ENCODE results near the gene FOXN3.

FOXN3 gene

DNA sequence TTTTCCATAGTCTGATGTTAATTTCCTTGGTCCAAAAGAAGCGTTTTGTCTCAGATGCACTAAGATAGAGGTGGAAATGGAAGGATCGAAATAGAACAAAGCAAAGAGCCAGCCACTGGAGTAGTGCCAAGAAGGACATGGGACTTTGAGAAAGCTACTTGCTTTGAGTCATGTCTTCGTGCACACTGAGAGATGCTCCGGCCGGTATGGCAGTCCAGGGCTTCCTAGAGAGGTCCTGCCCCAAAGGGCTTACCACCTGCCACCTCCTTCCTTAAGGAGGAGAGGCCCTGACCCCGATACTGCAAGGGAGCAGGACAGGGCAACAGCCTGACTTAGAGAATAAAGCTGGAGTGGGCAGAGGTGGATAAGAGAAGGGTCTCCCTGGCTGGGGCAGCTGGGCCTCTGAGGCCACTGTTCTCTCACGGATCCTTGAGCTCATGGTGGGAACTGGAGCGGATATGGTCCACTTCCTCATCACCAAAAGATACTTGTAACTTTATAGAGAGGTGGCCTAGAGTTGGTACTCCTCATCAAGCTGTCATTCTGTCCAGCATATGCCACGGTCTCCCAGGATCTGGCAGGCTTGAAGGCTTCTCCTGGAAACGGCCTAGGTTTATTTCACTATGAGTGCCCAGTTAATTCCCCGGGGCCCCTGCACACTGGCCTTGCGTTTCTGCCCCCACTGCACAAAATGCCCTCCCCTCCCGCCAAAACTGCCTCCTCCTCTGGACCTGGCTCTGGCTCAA is 57.4 kb downstream of the FOXN3 start:
- no peak for DNase-seq (ENCODE audit: low spot score)

DNA sequence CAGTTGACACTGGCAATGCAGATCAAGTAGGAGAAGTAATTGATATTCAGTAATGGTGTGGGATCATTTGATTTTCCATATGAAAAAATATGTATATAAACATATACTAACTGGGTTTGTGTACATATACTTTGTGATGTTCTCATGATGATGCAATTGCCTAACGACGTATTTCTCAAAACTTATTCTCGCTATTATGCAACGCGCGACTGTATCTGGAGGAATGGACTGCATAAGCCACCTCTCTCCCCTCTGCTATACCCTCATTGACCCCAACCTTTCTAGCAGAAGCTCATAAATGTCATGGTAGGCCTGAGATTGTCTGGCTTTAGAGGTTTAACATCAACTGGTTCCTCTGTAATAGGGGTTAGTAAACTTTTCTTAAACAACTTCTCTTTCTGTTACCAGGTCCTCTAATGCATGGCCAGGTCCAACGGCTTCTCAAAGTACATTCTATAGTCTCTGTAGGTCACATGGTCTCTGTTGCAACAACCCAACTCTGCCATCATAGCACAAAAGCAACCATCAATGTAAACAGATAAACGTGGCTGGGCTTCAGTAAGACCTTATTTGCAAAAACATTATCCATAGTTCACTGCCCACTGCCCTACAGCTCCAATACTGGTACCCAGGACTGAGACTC is 59.3 kb downstream of the FOXN3 start:
- DNase-seq (ENCODE audit: low spot score), result no peak

DNA sequence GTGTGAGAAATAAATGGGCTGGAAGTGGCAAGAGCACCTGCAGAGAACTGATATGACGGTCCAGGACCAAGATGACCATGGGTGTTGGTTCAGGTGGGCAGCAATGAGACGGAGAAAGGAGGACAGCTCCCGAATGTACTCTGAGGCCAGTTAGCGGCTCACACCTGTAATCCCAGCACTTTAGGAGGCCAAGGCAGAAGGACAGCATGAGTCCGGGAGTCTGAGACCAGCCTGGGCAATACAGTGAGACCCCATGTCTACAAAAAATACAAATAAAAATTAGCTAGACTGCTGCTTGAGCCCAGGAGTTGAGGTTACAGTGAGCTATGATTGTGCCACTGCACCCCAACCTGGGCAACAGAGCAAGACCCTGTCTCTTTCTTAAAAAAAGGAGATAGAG is 60.1 kb downstream of the FOXN3 start:
- DNase-seq (ENCODE audit: low spot score), result no peak

DNA sequence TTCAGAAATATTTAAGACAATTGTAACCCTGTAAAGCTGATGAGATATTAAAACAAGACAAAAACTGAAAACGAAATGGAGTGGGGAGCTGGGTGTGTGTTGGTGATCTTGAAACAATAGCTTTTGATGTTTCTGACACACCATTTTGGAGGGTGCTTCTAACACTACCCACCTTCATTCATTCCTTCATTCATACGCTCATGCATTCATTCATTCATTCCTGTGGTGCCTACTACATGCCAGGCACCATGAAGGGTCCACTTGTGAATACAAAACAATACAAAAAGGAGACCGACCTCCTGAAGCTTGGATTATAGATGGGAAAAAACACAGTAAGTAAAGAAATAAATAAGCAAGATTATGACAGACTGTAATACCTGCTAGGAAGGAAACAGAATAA is 60.5 kb downstream of the FOXN3 start:
- DNase-seq (ENCODE audit: low spot score), result no peak

DNA sequence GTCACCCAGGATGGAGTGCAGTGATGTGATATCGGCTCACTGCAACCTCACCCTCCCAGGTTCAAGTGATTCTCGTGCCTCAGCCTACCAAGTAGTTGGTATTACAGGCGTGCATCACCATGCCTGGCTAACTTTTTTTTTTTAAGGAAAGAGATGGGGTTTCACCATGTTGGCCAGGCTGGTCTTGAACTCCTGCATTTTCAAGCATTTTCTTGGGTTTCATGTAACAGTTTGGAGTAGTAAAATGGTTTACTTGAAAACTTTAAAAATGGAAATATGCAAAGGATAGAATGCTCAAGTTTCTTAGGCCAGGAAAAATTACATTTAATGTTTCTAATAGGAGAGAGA is 63.3 kb downstream of the FOXN3 start:
- no peak for DNase-seq (ENCODE audit: low spot score)

DNA sequence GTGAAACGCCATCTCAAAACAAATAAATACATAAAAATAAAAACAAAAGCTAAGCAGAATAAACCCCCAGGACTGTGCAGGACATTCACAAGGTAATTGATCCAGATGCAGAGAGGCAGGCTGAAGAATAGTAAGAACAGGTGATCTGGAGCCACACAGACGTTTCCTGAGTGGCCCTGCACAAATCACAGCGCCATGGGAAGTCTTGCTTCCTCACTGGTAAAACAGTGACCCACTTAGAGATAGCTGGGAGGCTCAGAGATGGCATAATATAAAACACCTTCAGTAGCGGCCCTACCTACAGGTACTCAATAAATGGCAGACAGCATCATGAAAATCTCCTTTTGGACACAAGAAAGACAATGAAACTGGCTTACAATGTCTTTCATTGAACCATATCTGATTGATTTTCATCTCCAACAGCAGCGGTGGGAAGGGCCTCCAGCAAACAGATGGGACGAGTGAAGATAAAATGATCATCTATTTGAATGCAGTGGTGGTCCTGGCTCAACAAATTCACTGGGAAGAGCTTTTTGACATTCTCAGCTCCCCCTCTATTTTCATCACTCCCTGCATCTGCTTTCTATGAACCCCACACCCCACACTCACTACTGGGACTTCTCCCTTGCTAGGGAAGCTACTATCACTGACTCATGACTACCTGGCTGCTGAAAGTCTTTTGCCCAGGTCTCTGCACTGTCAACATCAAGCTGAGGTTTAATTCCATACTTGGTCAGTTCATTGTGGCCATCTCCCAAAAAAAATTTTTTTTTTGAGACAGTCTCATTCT is 63.9 kb downstream of the FOXN3 start:
- DNase-seq (ENCODE audit: low spot score), result no peak

DNA sequence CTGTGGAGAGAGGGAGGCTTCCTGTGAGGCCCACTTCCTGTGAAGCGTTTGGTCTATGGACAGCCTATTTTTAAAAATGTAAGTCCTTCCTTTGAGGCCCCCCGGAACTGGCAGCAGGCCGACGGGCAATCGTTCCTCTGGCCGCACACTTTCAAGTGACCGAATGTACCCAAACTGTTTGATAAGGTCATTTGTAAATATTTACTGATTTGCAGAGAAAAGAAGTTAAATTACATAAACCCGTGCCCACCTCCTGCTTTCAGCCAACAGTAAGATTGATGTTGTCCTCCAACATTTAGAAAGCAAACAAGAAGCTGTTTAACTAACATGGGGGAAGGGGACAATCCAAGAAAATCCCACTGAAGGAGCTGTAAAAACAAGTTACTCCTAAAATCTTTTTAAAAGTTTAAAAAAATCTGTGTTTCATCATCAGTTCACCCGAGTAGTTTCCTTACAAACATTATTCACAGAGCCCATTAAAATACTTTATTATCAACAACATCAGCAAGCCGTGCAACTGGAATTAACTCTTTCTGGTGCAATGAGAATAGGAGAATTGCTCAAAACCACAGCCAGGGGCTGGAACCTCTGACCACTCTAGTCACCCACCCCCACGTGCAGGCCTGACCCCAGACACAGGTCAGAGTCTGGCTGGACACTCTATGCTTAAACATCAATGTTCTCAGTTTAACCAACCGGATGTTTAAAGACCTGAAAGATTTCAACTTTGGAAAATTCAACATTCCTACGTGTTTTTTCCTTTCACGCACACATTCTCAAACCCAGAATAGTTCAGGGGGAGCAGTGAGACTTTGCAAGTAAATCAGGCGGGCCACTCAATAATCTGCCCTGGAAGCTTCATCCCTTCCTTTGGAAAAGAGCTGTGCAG is 65.3 kb downstream of the FOXN3 start:
- DNase-seq (ENCODE audit: low spot score), result peak; percentile 66

DNA sequence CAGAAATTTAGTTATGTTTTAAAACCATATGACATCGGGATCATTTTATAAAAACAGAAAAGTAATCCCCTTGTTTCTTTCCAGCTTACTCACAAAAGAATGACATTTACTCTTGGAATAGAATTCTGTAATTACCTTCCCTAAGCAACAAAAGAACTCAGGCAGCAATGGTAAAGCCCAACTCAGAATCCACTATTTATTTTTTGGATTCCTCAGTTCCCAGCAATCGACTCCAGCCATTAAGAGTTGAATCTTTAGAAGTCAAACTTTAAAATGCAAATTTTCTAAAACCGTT is 65.9 kb downstream of the FOXN3 start:
- DNase-seq (ENCODE audit: low spot score), result no peak

DNA sequence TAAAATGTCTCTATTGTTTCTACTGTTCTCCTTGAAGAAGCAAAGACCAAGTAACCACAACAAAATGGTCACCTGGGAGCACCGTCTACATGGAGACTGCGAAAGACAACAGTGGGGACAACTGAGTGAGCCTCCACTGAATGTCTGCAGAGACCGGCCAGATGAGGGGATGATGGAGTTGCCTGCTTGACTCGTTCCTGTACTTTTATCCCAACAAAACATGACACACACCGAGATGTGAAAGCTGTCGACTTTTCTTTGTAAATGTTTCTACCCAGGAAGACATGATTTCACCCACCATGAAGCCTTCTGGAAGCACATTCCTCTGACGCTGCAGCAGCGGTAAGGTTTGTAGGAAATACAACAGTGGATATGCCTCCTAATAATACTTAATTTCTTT is 66.9 kb downstream of the FOXN3 start:
- DNase-seq (ENCODE audit: low spot score), result no peak

DNA sequence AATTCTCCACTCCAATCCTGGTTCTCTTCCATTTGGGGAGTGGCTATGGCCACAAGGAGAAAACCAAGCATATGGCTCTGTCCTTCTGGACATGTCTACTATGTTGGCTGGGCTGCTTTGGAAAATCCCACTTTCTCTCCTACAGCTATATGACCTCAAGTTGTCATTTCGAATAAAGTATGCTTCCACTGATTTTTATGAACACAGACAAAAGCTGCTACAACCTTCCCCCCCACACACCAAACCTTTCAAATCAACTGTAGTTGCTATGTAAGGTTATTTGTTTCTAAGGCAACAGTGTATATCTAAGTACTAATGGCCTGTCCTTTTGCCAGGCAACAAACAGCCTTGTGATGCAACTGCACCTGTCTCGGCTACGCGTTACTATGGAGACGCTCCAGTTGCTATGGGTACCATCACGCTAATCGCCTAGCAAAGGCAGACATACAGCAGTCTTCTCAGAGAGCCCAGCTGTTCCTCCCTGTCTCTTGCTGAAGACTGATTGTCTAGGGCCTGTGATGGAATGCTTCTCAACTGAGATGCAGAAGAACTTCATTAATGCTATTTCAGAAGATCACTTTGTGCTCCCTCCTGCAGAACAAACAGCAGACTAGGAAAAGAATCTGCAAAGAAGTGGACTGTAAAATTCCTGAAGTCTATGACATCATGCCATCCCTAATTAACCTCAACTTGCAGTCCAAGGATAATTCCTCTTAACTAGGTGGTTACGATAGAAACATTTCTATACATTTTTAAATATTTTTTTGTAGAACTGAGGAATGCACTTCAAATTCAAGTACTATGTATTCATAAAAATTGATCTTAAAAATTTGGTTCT is 67.6 kb downstream of the FOXN3 start:
- no peak for DNase-seq (ENCODE audit: low spot score)

DNA sequence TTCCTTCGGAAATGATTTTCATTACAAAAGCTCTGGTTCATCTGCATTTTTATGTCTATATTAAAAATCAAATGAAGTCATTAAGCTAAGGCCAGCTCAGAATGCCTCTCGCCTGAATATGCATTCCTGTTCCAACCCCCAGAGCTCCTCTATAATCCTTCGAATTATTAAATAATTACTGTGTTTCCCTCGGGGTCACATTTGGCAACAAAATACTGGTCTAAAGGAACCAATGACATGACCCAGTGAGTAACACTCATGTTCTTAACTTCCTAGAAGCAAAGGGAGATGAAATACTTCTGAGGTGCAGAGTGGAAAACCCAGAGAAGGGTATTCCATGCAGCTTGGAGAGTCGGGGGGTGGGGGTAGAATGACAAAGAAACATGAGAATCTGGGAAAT is 68.3 kb downstream of the FOXN3 start:
- no peak for DNase-seq (ENCODE audit: low spot score)

DNA sequence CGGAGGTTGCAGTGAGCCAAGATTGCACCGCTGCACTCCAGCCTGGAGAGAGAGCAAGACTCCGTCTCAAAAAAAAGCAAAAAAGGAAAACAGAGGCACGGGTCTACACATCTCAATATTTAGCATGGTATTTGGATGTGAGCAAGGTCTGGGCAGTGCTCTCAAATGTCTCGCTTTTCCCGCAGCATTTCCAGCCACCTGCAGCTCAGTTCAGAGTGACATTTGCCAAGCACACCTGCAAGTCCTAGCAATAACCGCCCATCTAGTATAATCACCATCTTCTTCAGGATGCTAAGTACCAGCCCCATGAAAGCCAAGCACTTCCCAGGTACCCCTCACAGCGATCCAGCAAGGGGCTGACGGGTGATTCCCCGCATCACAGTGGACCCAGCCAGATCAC is 69.1 kb downstream of the FOXN3 start:
- no peak for DNase-seq (ENCODE audit: low spot score)

DNA sequence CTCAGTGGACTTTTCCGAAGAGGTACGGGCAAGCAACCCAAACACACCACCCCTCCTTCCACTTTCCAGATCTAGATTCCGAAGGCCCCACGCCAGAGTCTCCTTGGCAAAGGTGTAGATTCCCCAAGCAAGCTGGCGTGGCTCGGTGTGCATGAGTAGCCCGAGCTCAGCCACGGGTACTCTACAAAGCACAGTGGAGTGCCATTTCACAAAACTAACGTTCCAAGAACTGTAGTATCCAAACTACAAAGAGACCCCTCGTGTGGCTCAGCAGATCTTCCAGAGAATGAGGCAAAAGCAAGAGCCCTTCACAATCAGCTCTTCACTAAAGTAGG is 72.1 kb downstream of the FOXN3 start:
- DNase-seq (ENCODE audit: low spot score), result no peak

DNA sequence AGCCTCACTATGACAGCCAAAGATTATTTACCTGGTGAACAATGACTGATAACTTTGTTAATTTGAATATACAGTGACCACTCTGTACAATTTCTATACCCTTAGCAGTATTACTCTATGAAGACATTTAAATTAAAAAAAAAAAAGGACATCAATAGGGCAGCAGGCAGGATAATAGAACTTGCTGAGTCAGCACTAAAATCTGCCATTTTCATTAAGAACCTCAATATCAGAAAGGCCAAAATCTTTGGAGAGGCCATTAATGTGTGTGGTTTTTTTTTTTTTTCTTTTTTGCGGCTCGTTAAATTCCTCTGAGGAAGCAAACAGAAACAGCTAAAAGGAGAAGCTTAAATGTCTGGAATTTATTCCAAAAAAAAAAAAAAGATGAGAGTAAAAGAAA is 73.7 kb downstream of the FOXN3 start:
- no peak for DNase-seq (ENCODE audit: low spot score)

DNA sequence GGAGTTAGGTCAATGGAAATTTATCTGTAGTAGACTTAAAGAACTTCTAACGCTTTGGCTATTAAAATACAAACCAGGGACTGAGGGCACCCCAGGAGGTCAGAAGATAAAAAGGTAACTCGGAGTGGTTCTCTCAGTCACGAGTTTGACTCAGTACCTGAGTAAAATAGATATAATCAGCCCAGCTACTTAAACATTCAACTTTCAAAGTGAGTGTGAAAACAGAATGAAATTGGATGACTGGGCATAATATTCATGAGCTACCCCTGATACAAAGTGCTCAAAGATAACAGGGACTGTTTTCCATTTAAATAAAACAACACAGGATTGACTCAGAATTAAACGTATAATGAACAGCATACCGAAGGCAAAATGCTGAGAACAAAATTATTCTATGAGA is 75.0 kb downstream of the FOXN3 start:
- no peak for DNase-seq (ENCODE audit: low spot score)

DNA sequence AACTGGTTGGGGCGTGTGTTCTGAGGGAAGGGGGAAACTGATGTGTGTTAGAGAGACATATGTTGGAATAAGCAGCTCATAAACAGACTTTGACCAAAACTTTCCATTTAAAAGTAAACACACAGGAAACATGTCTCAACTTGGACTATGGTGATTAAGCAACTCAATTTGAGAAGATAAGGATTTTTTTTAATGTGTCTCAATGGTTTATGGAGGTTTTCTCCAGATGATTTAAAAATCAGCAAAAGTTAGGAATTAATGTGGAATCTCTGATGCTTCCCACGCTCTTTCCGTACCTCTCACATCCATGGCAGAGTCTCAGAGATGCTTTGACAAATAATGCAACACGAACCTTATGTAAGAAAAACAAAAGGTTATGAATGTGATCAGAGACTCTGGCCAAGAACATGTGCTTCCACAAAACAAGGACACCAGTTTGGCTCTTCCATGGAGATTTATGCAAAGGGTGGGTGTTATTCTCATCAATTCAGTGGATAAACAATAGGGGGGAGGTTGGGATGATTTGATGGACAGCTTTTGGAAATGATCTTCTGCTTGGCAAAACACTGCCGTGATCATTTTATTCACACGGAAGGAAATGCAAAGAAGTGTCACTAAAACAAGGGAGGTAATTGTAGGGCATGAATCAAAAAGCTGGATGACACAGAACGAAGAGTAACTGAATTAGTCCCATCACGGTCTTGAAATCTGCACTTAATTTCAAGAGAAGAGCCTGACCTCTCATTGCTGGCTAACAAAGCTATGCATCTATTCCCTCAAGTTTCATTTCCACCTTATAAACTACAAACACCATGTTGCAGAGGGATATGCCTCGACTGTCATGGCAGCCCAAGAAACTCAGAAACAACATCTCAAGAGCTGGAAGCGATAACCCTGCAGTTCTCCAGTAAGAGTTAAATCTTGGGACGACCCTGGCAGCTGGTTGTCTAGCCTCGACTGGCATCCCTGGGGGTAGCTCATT is 76.5 kb downstream of the FOXN3 start:
- DNase-seq (ENCODE audit: low spot score), result no peak

DNA sequence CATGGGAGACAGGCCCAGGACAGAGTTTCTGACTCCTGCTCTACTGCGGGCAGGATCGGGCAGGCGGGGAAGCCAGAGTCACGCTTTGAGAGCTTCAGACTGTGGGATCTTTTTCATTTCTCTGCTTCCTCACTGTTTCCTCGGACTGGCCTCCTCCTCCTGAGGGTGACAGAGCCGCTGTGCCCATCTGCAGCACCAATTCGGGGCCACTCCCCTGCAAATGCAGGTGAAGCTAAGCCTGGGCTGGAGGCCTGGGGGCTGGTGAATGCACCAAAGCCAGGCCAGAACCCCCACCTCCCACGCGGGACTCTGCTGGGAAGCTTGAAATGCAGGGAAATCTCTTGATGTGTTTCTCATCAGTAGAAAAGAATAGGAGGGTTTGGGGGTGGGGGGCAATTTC is 77.5 kb downstream of the FOXN3 start:
- DNase-seq (ENCODE audit: low spot score), result no peak

DNA sequence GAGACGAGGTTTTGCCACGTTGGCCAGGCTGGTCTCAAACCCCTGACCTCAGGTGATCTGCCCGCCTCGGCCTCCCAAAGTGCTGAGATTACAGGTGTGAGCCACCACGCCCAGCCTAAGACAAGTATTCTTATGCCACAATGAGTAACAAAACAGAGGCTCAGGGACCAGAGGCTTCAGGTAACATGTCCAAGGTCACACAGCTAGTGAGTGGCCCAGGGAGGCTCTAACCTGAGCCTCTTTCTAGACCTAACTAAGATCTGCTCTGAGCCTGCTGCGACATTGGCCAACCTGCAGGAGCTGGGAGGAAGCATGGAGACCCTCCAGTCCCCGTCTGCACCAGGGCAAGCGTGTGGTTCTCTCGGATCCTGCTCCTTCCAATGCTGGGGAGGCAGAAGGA is 77.9 kb downstream of the FOXN3 start:
- no peak for DNase-seq (ENCODE audit: low spot score)

DNA sequence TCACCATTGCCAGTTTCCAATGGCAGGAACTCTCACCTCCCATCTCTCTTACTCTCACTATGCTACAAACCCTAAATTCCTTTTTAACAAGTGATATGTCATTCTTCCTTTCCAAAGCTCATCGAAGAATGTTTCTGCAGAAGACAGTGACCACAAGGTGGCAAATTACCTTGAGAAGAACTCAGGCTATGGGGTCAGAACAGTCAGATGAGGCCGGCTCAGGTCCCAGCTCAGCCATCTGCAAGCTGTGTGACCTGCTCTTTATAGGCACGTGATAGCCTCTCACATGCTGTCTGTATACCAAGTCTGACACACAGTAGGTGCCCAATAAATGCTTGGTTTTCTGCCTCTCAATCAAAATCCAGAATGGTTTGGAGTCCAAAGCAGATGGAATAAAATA is 80.7 kb downstream of the FOXN3 start:
- DNase-seq (ENCODE audit: low spot score), result no peak

DNA sequence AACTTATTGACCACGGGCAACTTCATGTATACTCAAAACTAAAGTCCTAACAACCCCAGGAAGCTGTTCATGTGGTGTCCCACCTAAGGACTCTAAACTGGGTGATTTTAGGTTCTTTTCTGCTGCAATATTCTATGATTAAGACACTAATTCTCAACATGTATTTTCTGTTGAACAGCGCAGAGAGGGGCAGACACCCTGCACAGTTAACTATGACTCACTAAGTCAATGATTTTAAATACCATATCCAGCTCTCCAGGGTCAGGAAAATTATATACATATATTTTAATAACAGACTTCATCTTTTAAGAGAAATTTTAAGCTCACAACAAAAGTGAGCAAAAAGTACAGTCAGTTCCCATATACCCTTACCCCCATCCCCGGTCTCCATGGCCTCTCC is 85.0 kb downstream of the FOXN3 start:
- no peak for DNase-seq (ENCODE audit: low spot score)

DNA sequence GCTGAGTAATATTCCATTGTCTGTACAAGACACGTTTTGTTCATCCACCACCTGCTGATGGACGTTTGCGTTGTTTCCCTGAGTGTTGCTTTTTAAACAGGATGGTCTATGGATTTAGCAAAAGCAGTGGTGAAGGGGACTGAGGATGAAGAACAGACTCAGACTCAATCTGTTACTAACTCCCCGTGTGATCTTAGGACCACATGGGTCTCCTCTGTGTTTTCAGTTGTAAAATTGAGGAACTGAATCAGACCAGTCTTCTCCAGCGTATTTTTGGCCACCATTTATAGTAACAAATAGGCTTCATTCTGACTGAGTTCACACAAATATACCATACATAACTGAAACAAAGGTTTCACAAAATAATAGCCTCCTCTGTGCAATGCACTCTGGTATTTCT is 85.6 kb downstream of the FOXN3 start:
- DNase-seq (ENCODE audit: low spot score), result no peak

Measured in HuH-7 (cell line).